Esophagus muscularis mucosa (tissue), 4 donors: ENCODE measurements around the gene GRID1.

Source experiments
- EP300 ChIP-seq: sonication (generic); formaldehyde crosslinking; IDR thresholded peaks from one replicate; pipeline ENCODE4 v1.6.1; 2017; ENCODE audit warnings: antibody characterized with exemption
- POLR2A ChIP-seq: fragments of 450-650 bp; IDR thresholded peaks from one replicate; pipeline ENCODE4 v1.6.1; 2017; ENCODE audit warnings: antibody characterized with exemption, moderate library complexity, mild to moderate bottlenecking, low read depth
- POLR2AphosphoS5 ChIP-seq, 2 donors: sonication (generic); formaldehyde crosslinking; IDR thresholded peaks; one replicate each; pipeline ENCODE4 v1.6.1; 2017; ENCODE audit warnings: antibody characterized with exemption in 2 of 2
- TF ChIP-seq, protein P1 (sequence below), 3 experiments: fragments of 200-600 bp in 2 of 3; fragments of 450-650 bp in 1 of 3; sonication (generic) in 2 of 3; IDR thresholded peaks; one replicate each; pipeline ENCODE4 v1.5.1; 2017 to 2019; ENCODE audit warnings: antibody characterized with exemption in 3 of 3, mild to moderate bottlenecking in 2 of 3, moderate library complexity in 1 of 3

DNA sequence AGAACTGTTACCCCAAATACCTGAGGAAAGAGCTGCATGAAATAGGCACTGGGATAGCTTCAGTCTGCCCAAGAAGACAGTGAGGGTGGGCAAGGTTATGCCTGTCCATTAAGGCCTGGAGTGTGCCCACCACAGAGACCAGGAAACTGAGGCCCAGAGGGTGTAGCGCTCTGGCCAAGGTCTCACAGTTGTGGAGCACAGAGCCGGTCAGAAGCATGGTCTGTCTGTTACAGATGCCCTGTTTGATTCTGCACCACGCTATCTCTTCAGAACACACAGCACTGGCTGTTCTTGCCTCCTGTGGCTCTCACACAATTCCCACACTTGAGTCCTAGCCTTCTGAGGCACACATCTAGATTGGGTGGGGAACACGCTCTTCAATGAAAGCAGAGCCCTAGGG is 261.4 kb downstream of the GRID1 start:
- TF ChIP-seq, protein P1, sequence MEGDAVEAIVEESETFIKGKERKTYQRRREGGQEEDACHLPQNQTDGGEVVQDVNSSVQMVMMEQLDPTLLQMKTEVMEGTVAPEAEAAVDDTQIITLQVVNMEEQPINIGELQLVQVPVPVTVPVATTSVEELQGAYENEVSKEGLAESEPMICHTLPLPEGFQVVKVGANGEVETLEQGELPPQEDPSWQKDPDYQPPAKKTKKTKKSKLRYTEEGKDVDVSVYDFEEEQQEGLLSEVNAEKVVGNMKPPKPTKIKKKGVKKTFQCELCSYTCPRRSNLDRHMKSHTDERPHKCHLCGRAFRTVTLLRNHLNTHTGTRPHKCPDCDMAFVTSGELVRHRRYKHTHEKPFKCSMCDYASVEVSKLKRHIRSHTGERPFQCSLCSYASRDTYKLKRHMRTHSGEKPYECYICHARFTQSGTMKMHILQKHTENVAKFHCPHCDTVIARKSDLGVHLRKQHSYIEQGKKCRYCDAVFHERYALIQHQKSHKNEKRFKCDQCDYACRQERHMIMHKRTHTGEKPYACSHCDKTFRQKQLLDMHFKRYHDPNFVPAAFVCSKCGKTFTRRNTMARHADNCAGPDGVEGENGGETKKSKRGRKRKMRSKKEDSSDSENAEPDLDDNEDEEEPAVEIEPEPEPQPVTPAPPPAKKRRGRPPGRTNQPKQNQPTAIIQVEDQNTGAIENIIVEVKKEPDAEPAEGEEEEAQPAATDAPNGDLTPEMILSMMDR (IDR thresholded peaks at IDR 0.05): no peak
- no peak for TF ChIP-seq POLR2A
- TF ChIP-seq POLR2AphosphoS5 (IDR thresholded peaks at IDR 0.05): no peak
- no peak for TF ChIP-seq EP300
